HL-60 (cell line): Measurements from ENCODE around the gene LGR6.

Experiments used
- DNase-seq, 2 experiments: peaks; one replicate each; pipeline ENCODE4 v3.0.0-alpha.2; 2010 to 2020; ENCODE audit warnings: low read depth in 1 of 2, low spot score in 1 of 2
- H3K27ac ChIP-seq: fragments of 250-450 bp; sonication (Bioruptor Pico); replicated peaks from 2 replicates; pipeline ENCODE4 v1.5.1; 2020; ENCODE audit warnings: mild to moderate bottlenecking, moderate library complexity
- H3K27me3 ChIP-seq: fragments of 250-450 bp; sonication (Bioruptor Pico); 2 replicates; pipeline ENCODE4 v1.5.1; 2021; ENCODE audit warnings: mild to moderate bottlenecking, moderate library complexity; ENCODE audit not compliant: insufficient read depth, poor library complexity, severe bottlenecking
- H3K4me3 ChIP-seq: replicated peaks from 2 replicates; pipeline ENCODE4 v1.5.1; 2011; ENCODE audit warnings: mild to moderate bottlenecking, control low read depth, low read length; ENCODE audit not compliant: insufficient read depth
- GABPA ChIP-seq: IDR thresholded peaks from 2 replicates; pipeline ENCODE4 v1.6.1; 2012; ENCODE audit warnings: low read depth
- POLR2AphosphoS5 ChIP-seq: IDR thresholded peaks from 2 replicates; pipeline ENCODE4 v1.6.1; 2012; ENCODE audit warnings: low read depth
- REST ChIP-seq: IDR thresholded peaks from 2 replicates; pipeline ENCODE4 v1.6.1; 2012; ENCODE audit warnings: low read depth; ENCODE audit not compliant: insufficient replicate concordance
- SPI1 ChIP-seq: IDR thresholded peaks from 2 replicates; pipeline ENCODE4 v1.6.1; 2012; ENCODE audit warnings: low read depth, mild to moderate bottlenecking, borderline replicate concordance
- TF ChIP-seq, protein P1 (sequence below): IDR thresholded peaks from one replicate; pipeline ENCODE4 v1.5.1; 2011; ENCODE audit warnings: low read length, control low read depth, inconsistent platforms; ENCODE audit not compliant: insufficient read depth

LGR6 gene

DNA sequence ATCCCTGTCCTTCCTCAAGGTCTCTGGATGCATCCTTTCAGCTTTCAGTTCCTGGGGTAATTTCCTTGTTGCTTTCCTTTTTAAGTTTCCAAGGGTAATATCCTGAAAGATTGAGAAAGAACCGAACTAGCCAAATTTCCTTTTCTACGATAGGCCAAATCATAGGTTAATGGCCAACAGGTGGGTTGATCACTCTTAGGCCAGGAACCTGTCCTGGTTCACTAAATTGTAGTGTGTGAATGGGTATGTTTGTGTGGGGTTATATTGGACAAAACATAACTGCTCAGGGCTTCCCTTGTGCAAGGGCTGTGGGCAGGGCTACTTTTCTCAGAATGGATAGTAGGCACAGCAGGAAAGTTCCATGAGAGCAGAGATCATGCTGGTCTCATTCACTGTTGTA is 131.0 kb downstream of the LGR6 start:
- Histone ChIP-seq H3K27me3 (no peaks in the 10 kb centered on the region), H3K4me3 (no peak overlapping the region), H3K27ac (no peak overlapping the region)
- no peak for TF ChIP-seq POLR2AphosphoS5
- TF ChIP-seq SPI1: no peak
- TF ChIP-seq GABPA: no peak
- TF ChIP-seq REST: no peak
- TF ChIP-seq, protein P1, sequence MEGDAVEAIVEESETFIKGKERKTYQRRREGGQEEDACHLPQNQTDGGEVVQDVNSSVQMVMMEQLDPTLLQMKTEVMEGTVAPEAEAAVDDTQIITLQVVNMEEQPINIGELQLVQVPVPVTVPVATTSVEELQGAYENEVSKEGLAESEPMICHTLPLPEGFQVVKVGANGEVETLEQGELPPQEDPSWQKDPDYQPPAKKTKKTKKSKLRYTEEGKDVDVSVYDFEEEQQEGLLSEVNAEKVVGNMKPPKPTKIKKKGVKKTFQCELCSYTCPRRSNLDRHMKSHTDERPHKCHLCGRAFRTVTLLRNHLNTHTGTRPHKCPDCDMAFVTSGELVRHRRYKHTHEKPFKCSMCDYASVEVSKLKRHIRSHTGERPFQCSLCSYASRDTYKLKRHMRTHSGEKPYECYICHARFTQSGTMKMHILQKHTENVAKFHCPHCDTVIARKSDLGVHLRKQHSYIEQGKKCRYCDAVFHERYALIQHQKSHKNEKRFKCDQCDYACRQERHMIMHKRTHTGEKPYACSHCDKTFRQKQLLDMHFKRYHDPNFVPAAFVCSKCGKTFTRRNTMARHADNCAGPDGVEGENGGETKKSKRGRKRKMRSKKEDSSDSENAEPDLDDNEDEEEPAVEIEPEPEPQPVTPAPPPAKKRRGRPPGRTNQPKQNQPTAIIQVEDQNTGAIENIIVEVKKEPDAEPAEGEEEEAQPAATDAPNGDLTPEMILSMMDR: no peak
- DNase-seq: no peak

GRCh38 chr1:202329891-202330290 is 136.3 kb downstream of the LGR6 start:
- no peak overlapping the region for H3K27ac ChIP-seq
- TF ChIP-seq GABPA (no peak), POLR2AphosphoS5 (no peak), SPI1 (no peak), REST (no peak)
- TF ChIP-seq, protein P1: no peak
- H3K4me3 ChIP-seq: no peak overlapping the region
- no peaks in the 10 kb centered on the region for H3K27me3 ChIP-seq
- DNase-seq: no peak

DNA sequence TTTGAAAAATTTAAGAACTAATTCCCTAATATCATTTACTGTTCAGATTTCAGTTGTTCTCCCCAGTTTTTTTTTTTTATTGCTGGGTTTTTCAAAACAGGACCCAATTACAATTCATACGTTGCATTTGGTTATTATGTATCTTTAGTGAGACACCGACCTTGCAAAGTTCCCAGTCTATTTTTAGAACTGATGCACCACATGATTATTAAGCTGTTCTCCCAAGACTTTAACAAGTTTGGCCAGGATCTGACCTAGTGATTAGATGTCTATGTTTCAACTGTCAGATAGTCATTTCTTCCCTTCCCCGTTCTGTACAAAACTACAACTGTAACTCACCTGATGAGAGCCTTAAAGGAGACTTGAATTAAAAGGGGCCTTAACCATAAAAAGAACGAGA is 140.3 kb downstream of the LGR6 start:
- TF ChIP-seq, protein P1: no peak
- TF ChIP-seq GABPA: no peak
- TF ChIP-seq SPI1: no peak
- no peak for TF ChIP-seq POLR2AphosphoS5
- no peak for TF ChIP-seq REST
- Histone ChIP-seq H3K4me3 (no peak overlapping the region), H3K27ac (no peak overlapping the region), H3K27me3 (no peaks in the 10 kb centered on the region)
- no peak for DNase-seq
